Natural killer cell treated with Interleukin-12 subunit alpha and Interleukin-12 subunit beta and Interleukin-15 and Interleukin-18, amount 100 ng/mL, for 72 hours (primary cell): ENCODE measurements around the gene GLYATL1. TPM values are rescaled to one million over a fixed set of nuclear protein-coding genes. Genes with fewer than 3 reads are reported as not detected.

Experiments used
- ATAC-seq, 2 donors: fragments of 150-1000 bp; cut with Tn5 transposase in 1 of 2; sonication (Bioruptor Pico), chemical (Tn5 transposase) in 1 of 2; 2 replicates each; pipeline ENCODE4 v1.10.0; 2021
- DNase-seq: peaks from one replicate; pipeline ENCODE4 v3.0.0; 2022; ENCODE audit warnings: low spot score
- H3K27ac Mint-ChIP-seq, 2 donors: 1 replicate in 1 of 2; 2 replicates in 1 of 2; pipeline ENCODE4 v1.8.0; 2022; ENCODE audit warnings: mixed read lengths in 2 of 2, mild to moderate bottlenecking in 1 of 2, moderate library complexity in 1 of 2
- H3K27me3 Mint-ChIP-seq, 2 donors: 1 replicate in 1 of 2; 2 replicates in 1 of 2; pipeline ENCODE4 v1.8.0; 2022; ENCODE audit warnings: mixed read lengths in 2 of 2
- H3K36me3 Mint-ChIP-seq: one replicate; pipeline ENCODE4 v1.8.0; 2022; ENCODE audit warnings: mixed read lengths
- H3K4me1 Mint-ChIP-seq, 2 donors: 1 replicate in 1 of 2; 2 replicates in 1 of 2; pipeline ENCODE4 v1.8.0; 2022; ENCODE audit warnings: low read depth in 2 of 2, mixed read lengths in 2 of 2, mild to moderate bottlenecking in 1 of 2
- H3K4me3 Mint-ChIP-seq: one replicate; pipeline ENCODE4 v1.8.0; 2022; ENCODE audit warnings: mixed read lengths
- H3K9me3 Mint-ChIP-seq: 2 replicates; pipeline ENCODE4 v1.8.0; 2022; ENCODE audit warnings: mixed read lengths
- total RNA-seq, 2 donors: library from RNA; stranded (reverse); gene quantifications; one replicate each; pipeline ENCODE4 v1.2.3, GENCODE V29; 2022

Gene GLYATL1, protein sequence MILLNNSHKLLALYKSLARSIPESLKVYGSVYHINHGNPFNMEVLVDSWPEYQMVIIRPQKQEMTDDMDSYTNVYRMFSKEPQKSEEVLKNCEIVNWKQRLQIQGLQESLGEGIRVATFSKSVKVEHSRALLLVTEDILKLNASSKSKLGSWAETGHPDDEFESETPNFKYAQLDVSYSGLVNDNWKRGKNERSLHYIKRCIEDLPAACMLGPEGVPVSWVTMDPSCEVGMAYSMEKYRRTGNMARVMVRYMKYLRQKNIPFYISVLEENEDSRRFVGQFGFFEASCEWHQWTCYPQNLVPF
- total RNA-seq, result not detected

DNA sequence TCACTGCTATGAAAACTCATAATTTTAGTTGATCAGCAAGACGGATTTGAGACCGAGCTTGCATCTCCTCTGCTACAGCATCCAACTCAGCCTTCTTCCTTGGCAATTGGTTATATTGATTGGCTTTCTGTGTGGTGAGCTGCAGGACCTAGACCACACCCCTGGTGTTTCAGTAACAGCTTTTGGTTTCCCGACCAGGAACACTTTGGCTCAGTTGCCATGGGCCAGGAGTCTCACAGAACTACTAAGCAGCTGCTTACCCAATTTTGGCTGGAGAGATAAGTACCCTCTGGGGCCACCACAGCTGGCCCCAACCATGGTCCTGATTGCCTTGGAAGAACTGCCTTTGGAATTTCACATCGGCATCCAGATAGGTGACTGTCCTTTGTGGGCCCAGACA, at the start of gene GLYATL1:
Gene GLYATL1, plus strand, starts transcription at position 212 of the 400 bp plus-strand sequence. CDS start 7,600 bp downstream, outside the sequence.
- H3K9me3 Mint-ChIP-seq, result no peaks in the 10 kb centered on the region
- ATAC-seq, result no peak
- no peak within 1 kb of the TSS for H3K4me3 Mint-ChIP-seq
- H3K27ac Mint-ChIP-seq, result no peak within 1 kb of the TSS
- no peak for DNase-seq
- H3K4me1 Mint-ChIP-seq, result no peaks in the 10 kb centered on the region
- no peaks in the 10 kb centered on the region for H3K36me3 Mint-ChIP-seq
- peaks cover 10 to 17% of the 10 kb centered on the region in 2 donors for H3K27me3 Mint-ChIP-seq

- H3K4me1 Mint-ChIP-seq, result no peaks in the 10 kb centered on the region
- no peak overlapping the region for H3K4me3 Mint-ChIP-seq
- DNase-seq (no peak), ATAC-seq (no peak)
- no peak overlapping the region for H3K27ac Mint-ChIP-seq
- H3K27me3 Mint-ChIP-seq, result peaks cover 12 to 34% of the 10 kb centered on the region in 2 donors
- peaks cover 3% of the 10 kb centered on the region for H3K9me3 Mint-ChIP-seq
- H3K36me3 Mint-ChIP-seq, result no peaks in the 10 kb centered on the region
Observed at GRCh38 chr11:58893899-58894298, 45.4 kb upstream of the GLYATL1 start.

DNA sequence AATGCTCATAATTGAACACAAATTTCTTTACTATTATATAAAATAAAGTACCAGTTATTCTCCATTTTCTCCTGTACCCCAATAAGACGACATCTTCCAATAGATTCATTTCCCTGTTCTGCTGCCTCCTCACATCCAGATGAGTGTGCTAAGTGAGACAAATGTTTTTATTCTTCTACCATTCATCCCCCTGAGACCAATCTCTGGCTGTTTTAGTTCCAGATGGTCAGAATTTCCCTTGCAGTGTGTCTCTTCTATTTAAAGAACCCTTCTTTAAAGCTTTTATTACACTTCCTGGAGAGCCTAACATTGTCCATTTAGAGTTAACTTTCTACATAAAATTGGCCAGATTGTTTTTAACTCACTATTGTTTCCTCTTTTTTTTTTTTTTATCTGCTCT, 41.2 kb upstream of the GLYATL1 start:
- Mint-ChIP-seq H3K27ac (no peak overlapping the region), H3K27me3 (peaks cover 32 to 47% of the 10 kb centered on the region in 2 donors), H3K36me3 (no peaks in the 10 kb centered on the region), H3K9me3 (no peaks in the 10 kb centered on the region), H3K4me3 (no peak overlapping the region), H3K4me1 (no peaks in the 10 kb centered on the region)
- ATAC-seq (no peak), DNase-seq (no peak)

DNA sequence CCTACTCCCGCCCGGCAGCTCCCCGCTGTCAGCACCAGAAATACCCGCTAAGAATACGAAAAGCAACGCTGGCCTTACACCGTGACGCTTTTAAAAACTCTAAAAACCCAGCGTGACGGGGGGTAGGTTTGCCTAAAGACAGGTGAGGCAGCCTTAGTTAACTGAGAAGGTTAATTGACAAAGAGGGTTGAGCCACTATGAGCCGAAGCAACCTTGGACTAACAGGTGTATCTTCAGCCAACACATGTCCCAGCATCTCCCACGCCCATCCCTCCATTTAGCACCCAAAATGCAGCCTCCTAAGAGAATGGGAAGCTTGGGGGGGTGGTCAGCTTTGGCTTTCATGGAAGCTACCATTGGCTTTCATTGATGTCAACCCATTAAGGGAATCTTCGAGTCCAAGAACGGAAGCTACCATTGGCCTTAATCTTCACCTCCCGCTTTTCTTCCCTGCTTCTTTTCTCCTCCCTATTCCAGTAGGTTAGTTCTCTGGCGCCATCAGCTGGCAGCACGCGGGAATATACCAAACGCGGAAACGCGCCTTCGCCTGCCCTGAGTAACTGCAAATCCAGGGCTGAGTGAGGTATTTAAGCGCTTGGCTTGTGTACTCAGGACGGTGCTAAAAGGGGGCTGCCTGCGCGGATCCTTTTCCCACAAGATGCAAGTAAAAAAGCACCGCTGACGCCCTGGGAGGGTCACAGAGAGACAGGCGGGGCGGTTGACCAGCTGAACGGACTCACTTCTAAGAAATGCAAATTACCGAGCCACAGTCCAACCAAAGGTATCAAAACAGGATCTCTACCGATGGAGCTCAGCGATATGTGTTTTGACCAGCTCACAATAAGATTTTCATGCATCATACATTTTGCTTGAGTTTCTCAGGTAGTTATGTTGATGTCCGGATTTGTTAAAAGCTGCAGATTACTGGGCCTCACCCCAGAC, 38.5 kb upstream of the GLYATL1 start:
- no peaks in the 10 kb centered on the region for H3K36me3 Mint-ChIP-seq
- H3K27me3 Mint-ChIP-seq, result peaks cover 44 to 65% of the 10 kb centered on the region in 2 donors
- H3K27ac Mint-ChIP-seq, result no peak overlapping the region
- H3K4me1 Mint-ChIP-seq, result no peaks in the 10 kb centered on the region
- H3K4me3 Mint-ChIP-seq, result no peak overlapping the region
- ATAC-seq (no peak), DNase-seq (no peak)
- H3K9me3 Mint-ChIP-seq, result no peaks in the 10 kb centered on the region

DNA sequence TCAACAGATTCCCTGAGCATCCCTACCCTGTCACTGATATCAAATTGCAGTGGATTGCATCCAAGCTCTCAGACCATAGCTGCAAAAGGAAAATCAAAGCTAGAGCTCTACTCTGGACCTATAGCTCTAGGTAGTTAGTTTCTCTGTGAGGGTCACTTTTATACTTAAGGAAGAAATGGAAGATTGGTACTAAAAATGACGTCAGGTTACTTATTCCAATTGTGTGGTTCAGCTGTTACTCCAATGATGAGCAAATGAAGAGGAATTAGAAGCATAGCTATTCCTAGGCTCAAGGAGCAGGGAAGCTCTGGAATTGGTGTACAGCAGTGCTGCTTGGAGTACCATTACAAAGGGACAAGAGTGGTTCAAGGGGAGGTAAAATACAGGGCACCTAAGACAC, 36.4 kb upstream of the GLYATL1 start:
- H3K27ac Mint-ChIP-seq, result no peak overlapping the region
- H3K4me3 Mint-ChIP-seq, result no peak overlapping the region
- no peaks in the 10 kb centered on the region for H3K4me1 Mint-ChIP-seq
- no peak for DNase-seq
- H3K36me3 Mint-ChIP-seq, result no peaks in the 10 kb centered on the region
- no peak for ATAC-seq
- H3K27me3 Mint-ChIP-seq, result peaks cover 47 to 60% of the 10 kb centered on the region in 2 donors
- no peaks in the 10 kb centered on the region for H3K9me3 Mint-ChIP-seq

DNA sequence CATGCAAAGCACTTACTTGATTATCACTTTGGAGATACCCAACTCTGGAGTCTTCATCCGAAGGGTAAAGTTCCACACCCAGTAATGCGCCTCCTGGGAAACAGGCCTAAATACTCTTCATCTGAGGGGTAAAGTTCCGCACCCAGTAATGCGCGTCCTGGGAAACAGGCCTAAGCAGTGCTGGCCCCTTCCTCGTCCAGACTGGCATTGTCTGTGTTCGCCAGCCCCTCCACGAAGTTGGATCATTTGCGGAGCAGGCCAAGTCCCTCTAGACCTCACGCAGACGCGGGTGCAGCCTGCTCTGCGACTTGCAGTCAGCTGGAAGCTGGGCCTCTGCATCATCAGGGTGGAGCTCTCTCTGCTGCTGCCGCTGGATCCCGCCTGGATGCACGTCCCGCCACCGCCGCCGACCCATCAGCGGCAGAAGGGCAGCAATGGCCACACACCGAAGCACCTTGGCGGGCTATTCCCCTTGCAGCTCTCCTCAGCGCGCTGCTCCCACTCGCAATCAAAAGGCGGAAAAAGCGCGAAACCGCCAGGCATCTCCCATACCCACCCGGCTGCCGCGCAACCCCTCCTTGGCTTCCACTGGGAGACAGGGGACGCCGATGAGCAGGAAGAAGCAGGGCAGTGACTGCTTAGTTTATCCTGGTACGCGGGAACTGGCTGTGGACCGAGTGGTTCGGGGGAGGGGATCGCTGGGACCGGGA, 34.1 kb upstream of the GLYATL1 start:
- ATAC-seq (no peak), DNase-seq (no peak)
- no peaks in the 10 kb centered on the region for H3K9me3 Mint-ChIP-seq
- no peak overlapping the region for H3K4me3 Mint-ChIP-seq
- peaks cover 51 to 61% of the 10 kb centered on the region in 2 donors for H3K27me3 Mint-ChIP-seq
- no peaks in the 10 kb centered on the region for H3K36me3 Mint-ChIP-seq
- no peaks in the 10 kb centered on the region for H3K4me1 Mint-ChIP-seq
- H3K27ac Mint-ChIP-seq, result no peak overlapping the region

DNA sequence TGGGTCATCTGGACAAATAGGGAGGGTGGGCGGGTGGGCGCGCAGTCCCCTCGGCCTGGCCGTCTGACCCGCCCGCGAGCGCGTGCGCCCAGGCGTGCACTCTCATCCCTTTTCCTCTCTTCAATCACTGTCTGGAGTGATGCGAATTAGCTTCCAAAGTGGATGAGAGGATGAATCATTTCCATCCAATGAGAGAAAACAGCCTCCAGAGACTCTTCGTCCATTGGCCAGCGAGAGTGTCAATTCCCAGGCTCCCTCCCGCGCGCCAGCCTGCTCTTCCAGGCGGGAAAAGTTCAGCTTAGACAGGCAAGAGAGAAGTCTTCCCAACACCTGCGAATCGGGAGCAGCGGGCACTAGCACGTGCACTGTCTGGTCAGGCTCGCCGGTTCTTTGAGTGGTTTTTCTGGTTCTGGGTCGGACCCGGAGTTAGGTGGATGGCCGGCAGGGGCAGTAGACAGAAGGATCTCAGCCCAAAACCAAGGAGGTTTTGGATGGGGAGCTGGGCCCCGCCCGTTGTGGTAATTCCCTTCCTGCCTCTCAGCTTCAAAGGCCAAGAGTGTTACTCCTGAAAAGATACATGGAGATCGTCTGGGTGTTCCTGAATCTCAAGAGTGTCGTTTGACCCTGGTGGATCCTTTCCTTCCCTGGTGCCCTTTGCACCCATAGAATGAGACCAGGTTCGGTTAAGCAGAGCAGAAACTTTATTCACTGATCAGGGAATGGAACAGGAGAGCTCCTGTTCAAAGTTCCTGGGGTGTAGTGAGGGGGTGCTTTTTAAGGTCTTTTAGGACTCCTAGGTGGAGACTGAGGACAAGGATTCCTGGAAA, 33.4 kb upstream of the GLYATL1 start:
- H3K4me3 Mint-ChIP-seq, result no peak overlapping the region

GRCh38 chr11:58907780-58908179, 31.5 kb upstream of the GLYATL1 start:
- peaks cover 41 to 53% of the 10 kb centered on the region in 2 donors for H3K27me3 Mint-ChIP-seq
- H3K36me3 Mint-ChIP-seq, result no peaks in the 10 kb centered on the region
- no peak for ATAC-seq

More for the DNA sequence above, 33.4 kb upstream of the GLYATL1 start:
- DNase-seq (no peak), ATAC-seq (peak in 1 of 2 donors; percentile 20)
- H3K9me3 Mint-ChIP-seq, result no peaks in the 10 kb centered on the region
- peaks cover 48 to 61% of the 10 kb centered on the region in 2 donors for H3K27me3 Mint-ChIP-seq
- no peaks in the 10 kb centered on the region for H3K36me3 Mint-ChIP-seq
- no peak overlapping the region for H3K27ac Mint-ChIP-seq
- no peaks in the 10 kb centered on the region for H3K4me1 Mint-ChIP-seq

DNA sequence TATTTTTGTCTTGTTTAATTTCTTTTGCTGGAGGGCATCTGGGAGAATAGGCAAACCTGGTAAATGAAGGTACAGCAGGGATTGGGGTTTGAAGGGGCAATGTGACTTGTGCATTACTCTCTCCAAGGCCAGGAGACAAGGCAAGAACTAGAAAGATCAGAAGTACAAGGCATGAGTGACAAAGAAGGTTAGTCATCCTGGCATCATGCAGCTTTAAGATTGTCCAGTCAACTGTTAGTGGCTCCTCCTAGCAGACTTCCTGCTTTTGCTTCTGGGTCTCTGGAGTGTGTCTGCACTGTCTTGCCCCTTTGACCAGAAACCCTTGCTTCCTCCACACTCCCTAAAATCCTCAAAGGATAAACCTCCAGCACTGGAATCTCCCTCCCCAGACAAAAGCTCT, 27.2 kb upstream of the GLYATL1 start:
- no peak overlapping the region for H3K27ac Mint-ChIP-seq
- H3K27me3 Mint-ChIP-seq, result peaks cover 27 to 29% of the 10 kb centered on the region in 2 donors
- H3K36me3 Mint-ChIP-seq, result peaks cover 1% of the 10 kb centered on the region
- ATAC-seq (no peak), DNase-seq (no peak)
- H3K4me1 Mint-ChIP-seq, result no peaks in the 10 kb centered on the region
- H3K4me3 Mint-ChIP-seq, result no peak overlapping the region
- H3K9me3 Mint-ChIP-seq, result peaks cover 2% of the 10 kb centered on the region

More at GRCh38 chr11:58907780-58908179, 31.5 kb upstream of the GLYATL1 start:
- no peak for DNase-seq
- H3K4me3 Mint-ChIP-seq, result no peak overlapping the region
- H3K9me3 Mint-ChIP-seq, result no peaks in the 10 kb centered on the region
- H3K27ac Mint-ChIP-seq, result no peak overlapping the region
- H3K4me1 Mint-ChIP-seq, result no peaks in the 10 kb centered on the region

DNA sequence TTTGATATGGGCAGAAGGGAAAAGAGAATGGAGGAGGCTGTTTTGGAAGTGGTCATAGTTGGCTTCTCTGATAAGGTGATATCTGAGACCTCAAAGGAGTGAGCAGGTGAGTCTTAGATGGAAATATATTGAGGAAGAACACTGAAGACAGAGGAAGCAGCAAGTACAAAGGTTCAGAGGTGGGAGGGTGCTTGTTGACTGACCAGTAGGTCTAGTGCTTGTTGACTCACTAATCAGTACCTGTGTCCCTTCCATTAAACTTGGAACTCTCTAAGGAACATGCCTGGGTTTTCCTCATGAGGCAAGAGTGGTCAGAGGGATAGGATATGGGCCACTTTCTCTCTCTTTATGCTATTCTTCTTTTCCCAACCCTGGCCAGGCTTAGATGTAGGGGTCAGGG, 25.6 kb upstream of the GLYATL1 start:
- Mint-ChIP-seq H3K27me3 (peaks cover 20 to 23% of the 10 kb centered on the region in 2 donors), H3K4me1 (no peaks in the 10 kb centered on the region), H3K4me3 (no peak overlapping the region), H3K27ac (no peak overlapping the region), H3K9me3 (peaks cover 5% of the 10 kb centered on the region), H3K36me3 (peaks cover 12% of the 10 kb centered on the region)
- DNase-seq, result no peak
- ATAC-seq, result no peak

DNA sequence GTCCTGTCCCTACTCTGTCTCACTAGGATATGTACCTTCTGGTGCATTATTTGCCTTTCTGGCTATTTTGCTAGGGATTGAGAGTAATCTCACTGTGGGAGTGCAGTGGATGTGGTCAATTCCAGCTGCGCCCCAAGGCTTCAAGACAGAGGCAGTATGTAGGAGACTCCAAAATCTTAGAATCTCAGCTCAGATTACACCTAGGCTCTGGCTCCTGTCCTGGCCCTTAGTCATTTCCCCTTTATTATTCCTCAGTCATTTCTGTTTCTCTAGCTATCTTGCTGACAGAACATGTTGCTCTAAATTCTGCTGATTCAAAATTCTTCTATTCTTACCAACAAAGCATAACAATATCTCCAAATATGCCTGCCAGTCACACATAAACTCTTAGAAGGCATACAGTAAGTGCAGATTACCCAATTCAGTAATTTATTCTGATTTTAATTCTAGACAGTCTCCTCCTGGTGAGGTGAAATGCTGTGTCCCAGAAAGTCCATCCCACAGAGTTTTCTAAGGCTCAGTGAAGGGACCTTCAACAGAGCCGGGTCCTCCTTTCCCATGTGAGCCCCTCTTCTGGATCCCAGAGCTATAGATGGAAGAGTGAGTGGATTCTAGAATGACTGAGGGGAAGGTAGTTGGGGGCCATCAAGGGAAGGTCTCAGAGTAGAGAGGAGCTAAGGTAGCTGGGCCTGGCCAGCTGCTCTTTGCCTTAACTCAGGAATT, 24.3 kb upstream of the GLYATL1 start:
- H3K36me3 Mint-ChIP-seq, result peaks cover 12% of the 10 kb centered on the region
- peaks cover 15 to 16% of the 10 kb centered on the region in 2 donors for H3K27me3 Mint-ChIP-seq
- no peaks in the 10 kb centered on the region for H3K4me1 Mint-ChIP-seq
- no peak for ATAC-seq
- no peak overlapping the region for H3K4me3 Mint-ChIP-seq
- peaks cover 5% of the 10 kb centered on the region for H3K9me3 Mint-ChIP-seq
- no peak for DNase-seq
- H3K27ac Mint-ChIP-seq, result no peak overlapping the region

DNA sequence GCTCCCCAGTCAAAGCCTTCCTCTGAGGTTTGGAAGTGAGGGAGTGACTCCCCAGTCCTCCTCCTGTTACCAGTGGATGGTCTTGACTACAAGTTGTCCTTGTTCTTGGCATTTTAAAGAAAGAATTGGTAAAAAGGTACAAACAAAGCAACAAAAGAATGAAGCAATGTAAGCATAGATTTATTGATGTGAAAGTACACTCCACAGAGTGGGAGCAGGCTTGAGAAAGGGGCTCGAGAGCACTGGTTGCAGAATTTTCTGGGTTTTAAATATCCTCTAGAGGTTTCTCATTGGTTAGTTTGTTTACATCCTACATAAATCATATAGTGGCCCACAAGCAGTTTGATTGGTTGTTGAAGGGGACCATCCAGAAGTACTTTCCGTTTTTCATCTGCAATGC, 22.7 kb upstream of the GLYATL1 start:
- no peak overlapping the region for H3K27ac Mint-ChIP-seq
- peaks cover 12% of the 10 kb centered on the region for H3K36me3 Mint-ChIP-seq
- no peak for DNase-seq
- ATAC-seq, result no peak
- H3K9me3 Mint-ChIP-seq, result peaks cover 5% of the 10 kb centered on the region
- H3K4me3 Mint-ChIP-seq, result no peak overlapping the region
- no peaks in the 10 kb centered on the region for H3K4me1 Mint-ChIP-seq
- peaks cover 15% of the 10 kb centered on the region in 2 donors for H3K27me3 Mint-ChIP-seq
